SW 1271 (cell line): ENCODE results near the gene TEPSIN.

Experiments used
- DNase-seq, 2 experiments: peaks; one replicate each; lab custom pipeline; 2025; lab: John Stamatoyannopoulos, UW

The TEPSIN gene

GRCh38 chr17:81197831-81198490 lies 40.9 kb downstream of the TEPSIN start:
- DNase-seq = no peak

- DNase-seq = no peak
These were observed 41.5 kb downstream of the TEPSIN start for GRCh38 chr17:81197409-81197795.

DNA sequence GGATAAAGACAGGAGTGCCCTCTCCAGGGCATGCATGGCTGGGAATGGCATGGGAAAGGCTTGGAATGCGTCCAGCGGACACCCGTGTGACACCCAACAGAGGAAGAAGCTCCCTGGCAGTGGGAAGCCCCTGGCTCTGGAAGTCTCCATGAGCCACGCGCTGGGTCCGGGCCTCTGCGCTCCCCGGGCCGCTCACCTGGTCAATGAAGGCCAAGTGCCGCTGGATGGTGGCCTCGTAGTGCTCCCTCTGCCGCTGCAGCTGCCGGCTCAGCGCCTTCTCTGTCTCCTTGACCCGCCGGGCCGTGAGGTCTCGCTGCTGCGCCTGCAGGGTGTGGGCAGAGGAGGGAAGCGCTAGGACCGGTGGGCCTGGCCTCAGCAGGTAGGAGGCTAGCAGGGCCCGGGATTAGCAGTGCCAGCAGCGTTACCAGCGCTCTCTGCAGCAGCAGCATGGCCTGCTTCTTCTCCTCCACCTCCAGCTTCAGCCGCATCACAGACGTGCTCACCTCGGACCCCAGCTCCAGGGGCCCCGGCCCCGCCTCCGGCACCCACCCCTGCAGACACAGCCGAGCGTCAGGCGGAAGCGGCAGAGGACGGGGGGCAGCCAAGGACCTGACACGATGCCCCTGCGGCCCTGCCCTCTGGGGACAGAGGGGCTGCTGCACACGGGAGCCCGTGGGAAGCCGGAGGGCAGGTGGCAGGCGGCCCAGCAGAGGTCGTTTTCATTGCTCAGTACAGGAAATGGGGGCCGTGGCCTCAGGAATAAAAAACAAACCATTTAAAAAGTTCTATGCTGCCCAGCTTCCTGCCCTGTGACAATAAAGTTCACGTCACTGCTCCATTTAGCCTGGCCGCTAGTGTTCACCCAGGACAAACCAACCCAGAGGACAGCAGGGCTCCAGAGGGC lies 42.1 kb downstream of the TEPSIN start:
- no peak for DNase-seq

DNA sequence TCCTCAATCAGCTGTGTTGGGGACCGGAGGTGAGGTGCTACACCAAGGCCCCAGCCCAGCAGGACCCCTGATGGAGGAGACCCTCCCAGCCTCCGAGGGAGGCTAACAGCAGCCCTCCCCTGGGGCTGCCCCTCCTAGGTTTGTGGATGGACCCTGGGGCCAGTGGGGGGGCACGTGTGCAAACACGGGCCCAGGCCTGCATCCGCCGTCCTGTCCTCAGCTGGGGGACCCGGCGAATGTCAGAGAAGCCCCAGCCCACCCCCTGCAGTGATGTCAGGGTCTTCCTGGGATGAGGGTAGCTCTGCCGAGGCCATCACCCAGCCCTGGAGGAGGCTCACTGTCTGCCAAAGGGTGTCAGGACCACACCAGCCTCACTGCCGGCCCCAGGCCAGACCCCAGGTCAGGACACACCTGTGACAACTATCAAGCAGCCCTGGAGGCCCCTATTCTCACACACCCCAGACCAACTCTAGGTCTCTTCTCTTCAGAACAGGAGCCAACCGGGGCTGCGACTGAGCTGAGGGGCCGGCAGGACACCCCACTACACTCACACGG lies 42.8 kb downstream of the TEPSIN start:
- no peak for DNase-seq

DNA sequence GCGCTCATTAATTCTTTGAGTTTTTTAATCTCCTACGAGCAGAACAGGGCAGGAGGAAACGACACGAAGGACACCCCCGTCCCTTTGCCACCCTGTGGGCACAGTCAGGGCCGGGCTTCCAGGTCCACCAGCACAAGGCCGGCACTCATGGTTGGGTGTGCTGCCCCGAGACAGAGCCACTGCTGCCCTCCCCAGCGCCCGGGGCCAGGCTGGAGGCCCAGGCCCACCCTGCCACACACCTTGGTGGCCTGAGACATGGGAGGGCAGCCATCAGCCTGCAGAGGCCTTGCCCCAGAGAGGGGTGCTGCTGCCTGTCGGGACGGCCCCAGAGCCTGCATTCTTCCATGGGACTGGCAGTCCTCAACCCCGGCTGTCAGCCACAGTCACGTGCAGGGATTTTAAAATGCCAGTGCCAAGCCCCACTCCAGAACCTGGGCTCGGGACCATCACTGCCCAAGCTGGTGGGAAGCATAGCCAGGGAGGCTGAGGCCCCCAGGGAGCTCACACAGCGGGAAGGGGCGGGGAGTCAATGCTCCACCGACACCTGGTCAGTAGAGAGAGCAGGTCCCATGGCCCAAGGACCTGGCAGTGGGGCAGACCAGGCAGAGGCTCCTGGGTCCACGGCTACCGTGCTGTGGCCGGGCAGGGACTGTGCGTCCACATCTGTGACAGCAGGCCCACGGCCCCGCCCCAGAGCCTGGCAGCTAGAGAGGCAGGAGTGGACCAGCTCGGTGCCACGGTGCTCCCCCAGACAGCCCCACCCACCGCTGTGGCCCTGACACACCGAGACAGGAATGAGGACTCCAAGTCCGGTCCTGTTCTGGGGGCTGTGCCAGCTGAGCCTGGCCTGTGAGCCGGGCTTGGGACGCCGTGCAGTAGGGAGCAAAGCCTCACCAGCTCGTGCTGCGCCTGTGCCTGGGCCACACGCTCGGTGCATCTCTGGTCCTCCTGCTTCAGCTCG lies 43.6 kb downstream of the TEPSIN start:
- no peak for DNase-seq

DNA sequence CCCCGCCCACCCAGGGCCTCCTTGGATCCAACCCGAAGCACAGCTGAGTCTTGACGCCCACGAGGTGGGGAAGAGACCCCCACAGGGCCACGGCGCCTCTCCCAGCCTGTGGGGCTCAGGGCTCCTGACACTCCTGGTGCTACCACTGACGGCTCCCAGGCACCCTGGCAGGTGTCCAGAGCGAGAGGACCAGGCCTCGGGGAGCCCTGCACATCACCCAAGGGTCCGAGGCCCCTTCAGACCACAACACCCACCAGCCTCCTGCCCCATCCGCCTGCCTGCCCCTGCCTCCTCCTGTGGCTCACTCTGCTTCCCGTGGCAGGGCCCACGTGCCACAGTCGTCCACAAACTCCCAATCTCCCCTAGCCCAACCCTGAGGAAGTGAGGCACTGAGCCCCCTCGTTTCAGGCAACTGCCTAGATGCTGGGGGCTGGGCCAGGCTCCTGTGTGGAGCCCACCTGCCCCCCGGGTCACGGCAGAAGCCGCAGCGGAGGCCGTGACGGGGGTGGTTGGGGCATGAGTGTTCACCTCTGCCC lies 44.6 kb downstream of the TEPSIN start:
- DNase-seq = no peak

- no peak for DNase-seq
These were observed 45.2 kb downstream of the TEPSIN start for GRCh38 chr17:81193470-81194224.

- DNase-seq = no peak
These were observed 45.8 kb downstream of the TEPSIN start for GRCh38 chr17:81193051-81193410.

GRCh38 chr17:81192386-81193050 lies 46.3 kb downstream of the TEPSIN start:
- no peak for DNase-seq

DNA sequence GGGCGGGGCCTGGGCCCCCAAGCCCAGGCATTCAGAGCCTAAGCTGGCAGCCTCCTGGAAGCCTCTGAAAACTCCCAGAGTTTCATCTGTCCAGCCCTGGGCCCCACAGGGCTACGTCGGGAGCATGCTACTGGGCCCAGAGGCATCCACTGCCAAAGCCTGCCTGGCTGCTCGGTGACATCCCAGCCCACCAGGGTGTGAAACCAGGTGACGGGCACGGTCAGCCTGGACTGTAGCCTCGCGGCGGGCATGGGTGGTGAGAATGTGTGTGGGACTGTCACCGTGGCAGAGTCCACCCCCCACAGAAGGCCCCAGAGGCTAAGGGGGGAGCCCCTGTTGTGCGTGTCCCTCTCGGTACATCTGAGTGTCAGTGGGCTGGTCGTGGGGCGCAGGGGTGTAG lies 47.2 kb downstream of the TEPSIN start:
- DNase-seq = no peak

DNA sequence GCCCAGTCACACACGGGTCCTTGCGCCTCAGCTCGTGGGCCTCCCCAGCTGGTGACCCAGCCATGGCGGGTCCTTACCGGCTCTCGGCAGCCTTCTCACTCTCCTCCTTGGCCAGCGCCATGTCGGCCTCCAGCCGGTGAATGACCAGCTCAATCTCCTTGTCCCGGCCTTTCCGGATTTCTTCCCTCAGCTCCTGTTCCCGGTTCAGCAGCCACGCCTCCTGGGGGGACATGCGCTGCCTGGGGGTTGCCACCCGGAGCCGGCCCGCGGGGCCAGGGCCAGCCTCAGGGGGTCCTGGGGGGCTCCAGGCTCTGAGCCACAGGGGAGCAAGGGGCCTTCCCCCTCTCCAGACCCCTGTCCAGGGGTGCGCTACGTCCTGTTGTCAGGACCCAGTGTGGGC lies 47.7 kb downstream of the TEPSIN start:
- no peak for DNase-seq

- no peak for DNase-seq
These were observed 48.3 kb downstream of the TEPSIN start for GRCh38 chr17:81190591-81190990.

DNA sequence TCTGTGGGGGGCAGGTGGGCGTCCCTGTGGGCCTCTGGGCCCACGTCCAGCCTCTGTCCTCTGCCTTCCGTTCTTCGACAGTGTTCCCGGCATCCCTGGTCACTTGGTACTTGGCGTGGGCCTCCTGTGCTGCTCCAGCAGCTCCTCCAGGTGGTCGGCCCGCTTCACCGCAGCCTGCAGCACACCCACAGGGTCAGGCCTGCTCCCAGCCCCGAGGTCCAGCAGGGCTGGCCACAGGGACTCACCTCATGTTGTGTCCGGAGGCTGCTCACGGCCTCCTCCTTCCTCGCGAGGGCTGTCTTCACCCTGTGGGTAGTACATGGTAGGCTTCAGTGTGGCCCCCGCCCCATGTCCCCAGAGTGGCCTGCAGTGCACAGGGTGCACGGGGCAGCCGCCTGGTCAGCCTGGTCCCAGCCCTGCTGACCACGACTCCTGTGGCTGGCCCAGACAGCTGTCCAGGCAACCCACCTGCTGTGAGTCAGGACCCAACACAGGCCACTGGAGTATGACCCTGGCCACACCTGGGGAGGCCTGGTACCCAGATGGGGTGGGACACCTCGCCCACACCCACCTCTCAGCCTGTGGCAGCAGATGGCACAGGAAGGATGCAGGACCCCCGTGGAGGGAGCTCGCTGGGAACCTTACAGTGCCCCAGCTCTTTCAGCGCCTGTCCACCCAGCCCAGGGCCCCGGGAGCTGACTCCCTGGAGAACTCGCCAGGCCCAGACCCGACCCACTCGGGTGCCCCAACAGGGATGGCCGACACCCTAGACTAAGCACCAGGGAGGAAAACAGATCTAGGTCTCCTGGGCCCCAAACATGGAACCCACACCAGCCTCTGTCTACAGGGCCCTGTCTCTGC lies 49.0 kb downstream of the TEPSIN start:
- no peak for DNase-seq

- DNase-seq = no peak
These were observed 49.8 kb downstream of the TEPSIN start for GRCh38 chr17:81189016-81189415.

DNA sequence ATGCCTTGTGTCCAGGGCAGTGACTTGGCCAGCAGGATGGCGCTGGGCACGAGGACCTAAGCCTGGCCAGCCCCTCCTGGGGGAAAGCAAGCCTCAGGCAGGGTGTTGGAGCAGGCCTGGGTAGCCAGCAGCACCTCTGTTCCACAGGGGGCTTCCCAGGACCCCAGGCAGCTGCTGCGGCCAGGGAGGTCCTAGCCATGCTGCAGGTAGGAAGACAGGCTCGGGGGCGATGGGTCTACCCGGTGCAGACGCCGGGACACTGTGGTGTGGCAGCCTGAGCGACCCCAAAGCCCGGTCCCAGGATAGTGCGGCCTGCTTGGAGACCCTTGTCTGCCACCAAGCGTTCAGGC lies 50.4 kb downstream of the TEPSIN start:
- no peak for DNase-seq

DNA sequence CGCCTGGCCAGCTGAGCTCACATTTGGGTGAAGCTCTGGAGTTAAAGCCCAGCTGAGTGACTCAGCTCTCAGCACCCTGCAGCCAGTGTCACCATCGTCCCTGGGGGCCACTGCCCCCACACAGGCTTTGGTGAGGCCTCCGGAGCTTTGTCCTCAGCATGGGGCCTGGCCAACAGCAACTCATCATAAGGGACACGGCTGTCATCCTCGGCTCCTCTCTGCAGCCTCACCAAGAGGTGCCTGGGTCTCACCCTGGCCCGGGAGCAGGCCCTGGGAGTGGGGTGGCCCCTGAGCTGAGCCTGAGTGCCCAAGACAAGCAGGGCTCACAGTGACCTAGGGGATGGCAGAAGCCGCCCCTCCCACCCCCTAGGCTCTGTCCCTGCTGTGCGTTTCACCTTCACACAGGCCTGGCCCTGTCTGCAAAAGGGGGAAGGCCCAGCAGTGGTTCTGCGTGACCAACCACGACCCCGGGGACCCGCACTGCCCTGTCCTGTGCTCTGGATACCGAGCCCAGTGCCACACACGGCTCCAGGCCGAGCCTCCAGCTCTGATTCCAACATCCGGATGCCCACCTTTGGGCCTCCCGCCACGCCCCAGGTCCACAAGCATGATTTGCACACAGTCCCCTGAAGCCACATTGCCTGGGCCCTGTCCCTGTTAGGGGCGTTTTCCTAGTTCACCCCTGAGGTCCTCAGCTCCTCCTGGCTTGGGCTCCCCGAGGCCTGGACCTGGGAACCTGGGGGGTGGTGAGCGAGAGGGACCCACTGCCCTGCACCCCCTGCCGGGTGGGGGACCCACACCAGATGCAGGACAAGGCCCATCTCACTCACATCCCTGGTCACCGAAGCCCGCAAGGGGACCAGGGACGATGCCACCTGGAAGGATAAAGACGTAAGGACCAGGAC lies 51.0 kb downstream of the TEPSIN start:
- no peak for DNase-seq

- no peak for DNase-seq
These were observed 51.7 kb downstream of the TEPSIN start for GRCh38 chr17:81187120-81187519.

DNA sequence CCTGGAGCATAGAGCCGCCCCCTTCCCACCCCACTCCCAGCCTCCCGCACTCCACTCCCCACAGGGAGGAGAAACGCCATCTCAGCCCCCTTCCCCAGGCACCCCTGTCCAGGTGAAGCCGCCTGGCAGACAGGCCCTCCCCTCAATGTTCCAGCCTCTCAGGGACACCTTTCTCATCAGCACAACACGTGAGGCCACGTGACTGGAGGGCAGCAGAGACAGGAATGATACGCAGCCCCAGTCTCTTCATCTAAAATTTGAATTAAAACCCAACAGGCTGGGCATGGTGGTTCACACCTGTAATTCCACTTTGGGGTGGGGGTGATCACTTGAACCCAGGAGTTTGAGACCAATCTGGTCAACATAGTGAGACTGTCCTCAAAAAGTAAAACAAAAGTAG lies 52.7 kb downstream of the TEPSIN start:
- no peak for DNase-seq

DNA sequence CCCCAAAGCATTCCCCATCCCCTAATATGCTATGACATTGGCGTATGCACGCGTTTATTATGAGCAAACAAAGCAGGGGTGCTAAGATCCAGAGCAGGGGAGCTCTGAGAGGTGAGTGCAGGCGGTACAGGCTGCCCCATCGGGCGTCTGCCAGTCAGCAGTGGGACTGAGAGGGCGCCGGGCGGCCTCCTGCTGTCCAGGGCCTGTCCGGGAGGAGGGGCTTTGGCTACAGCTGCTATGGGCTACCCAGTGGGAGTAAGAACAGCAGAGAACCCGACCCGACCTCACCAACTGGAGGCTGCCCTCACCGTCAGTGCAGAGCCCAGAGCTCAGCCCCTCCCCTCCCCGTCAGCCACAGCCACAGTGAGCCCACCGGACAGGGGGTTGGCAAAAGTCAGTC lies 54.3 kb downstream of the TEPSIN start:
- DNase-seq = no peak
